Mucosa of stomach (tissue), 1 donor: ENCODE results near the gene BMP7.

Experiments used
- H3K27me3 ChIP-seq: one replicate; pipeline ENCODE4 v1.7.0; 2013; ENCODE audit warnings: mild to moderate bottlenecking, low read length; ENCODE audit not compliant: control insufficient read depth, insufficient read depth
- H3K36me3 ChIP-seq: one replicate; pipeline ENCODE4 v1.7.0; 2013; ENCODE audit warnings: low read length; ENCODE audit not compliant: control insufficient read depth, insufficient read depth
- H3K4me1 ChIP-seq: one replicate; pipeline ENCODE4 v1.7.0; 2013; ENCODE audit warnings: mild to moderate bottlenecking, low read length; ENCODE audit not compliant: control insufficient read depth, insufficient read depth
- H3K4me3 ChIP-seq: one replicate; pipeline ENCODE4 v1.7.0; 2013; ENCODE audit warnings: low read length
- H3K9ac ChIP-seq: one replicate; pipeline ENCODE4 v1.7.0; 2013; ENCODE audit warnings: mild to moderate bottlenecking, low read length, moderate library complexity
- H3K9me3 ChIP-seq: one replicate; pipeline ENCODE4 v1.7.0; 2013; ENCODE audit warnings: mild to moderate bottlenecking, low read length, moderate library complexity; ENCODE audit not compliant: control insufficient read depth
- donor health status: Pancreatic carcinoma.

The BMP7 gene

DNA sequence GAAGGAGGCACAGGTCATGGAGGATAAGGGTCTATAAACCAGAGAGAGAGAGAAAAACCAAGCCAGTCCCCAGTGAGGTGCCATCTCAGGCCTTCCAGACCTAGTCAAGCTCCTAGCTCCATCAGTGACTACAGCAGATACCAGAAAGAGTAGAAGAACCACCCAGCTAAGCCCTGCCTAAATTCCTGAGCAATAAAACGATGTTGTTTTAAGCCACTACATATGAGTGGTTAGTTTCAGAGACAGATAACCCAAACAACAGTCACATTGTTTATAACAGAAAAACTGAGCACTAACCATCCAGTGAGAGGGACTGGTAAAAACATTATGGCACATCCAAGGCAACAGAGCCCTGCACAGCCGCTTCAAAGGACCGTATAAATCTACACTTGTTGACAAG, 59.2 kb downstream of the BMP7 start:
- peaks cover 21% of the 10 kb centered on the region for H3K4me1 ChIP-seq
- peaks cover 4% of the 10 kb centered on the region for H3K27me3 ChIP-seq
- no peaks in the 10 kb centered on the region for H3K36me3 ChIP-seq
- no peak overlapping the region for H3K4me3 ChIP-seq
- H3K9ac ChIP-seq = no peak overlapping the region
- no peaks in the 10 kb centered on the region for H3K9me3 ChIP-seq

DNA sequence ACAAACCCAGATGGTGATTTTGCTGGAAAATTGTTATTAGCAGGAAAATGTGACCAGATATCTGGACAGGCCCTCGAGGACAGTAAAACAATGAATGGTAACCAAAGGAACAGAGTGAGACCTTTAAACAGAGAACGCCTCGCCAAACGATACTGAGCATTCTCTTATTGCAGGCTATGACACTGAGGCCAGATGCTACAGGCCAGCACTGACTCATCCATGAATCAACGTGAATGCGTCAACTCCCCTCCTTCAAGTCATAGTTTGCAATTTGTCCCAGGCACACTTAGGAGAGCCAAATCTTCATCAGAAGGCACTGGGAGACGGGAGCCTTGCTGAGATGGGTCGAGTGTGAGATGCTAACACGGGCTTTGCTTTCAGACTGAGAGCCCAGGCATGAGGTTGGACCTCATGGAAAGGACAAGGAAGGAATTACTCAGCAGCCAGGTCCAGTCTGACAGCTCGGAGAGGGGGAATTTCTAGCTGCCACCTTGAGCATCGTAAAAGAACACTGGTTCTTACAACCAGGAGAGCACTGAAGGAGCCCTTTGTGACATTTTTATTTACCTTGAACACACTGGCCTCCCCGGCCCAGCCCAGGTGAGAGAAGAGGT, 60.7 kb downstream of the BMP7 start:
- no peaks in the 10 kb centered on the region for H3K36me3 ChIP-seq
- H3K9ac ChIP-seq = no peak overlapping the region
- H3K4me3 ChIP-seq = no peak overlapping the region
- H3K9me3 ChIP-seq = no peaks in the 10 kb centered on the region
- no peaks in the 10 kb centered on the region for H3K27me3 ChIP-seq
- peaks cover 10% of the 10 kb centered on the region for H3K4me1 ChIP-seq

DNA sequence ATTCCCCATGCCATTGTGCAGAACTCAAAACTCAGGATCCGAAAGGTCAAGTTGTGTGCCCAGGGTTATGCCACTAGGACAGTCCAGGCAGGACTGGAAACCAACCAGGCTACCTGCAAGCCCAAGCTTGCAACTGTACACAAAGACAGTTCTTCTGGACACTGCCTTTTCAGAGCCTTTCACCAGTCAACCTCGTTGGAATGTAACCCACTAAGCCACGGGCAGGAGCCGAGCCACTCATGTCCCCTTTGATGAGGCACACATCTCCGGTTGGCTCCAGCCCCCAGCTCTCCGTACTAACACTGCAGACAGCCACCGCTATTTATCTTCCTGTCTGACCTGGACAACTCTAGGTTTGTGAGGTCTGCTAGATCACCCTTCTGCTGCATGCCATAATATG, 62.5 kb downstream of the BMP7 start:
- Histone ChIP-seq H3K36me3 (no peaks in the 10 kb centered on the region), H3K9me3 (no peaks in the 10 kb centered on the region), H3K4me3 (no peak overlapping the region), H3K9ac (no peak overlapping the region), H3K4me1 (no peaks in the 10 kb centered on the region), H3K27me3 (no peaks in the 10 kb centered on the region)

- Histone ChIP-seq H3K9ac (no peak overlapping the region), H3K9me3 (no peaks in the 10 kb centered on the region), H3K36me3 (no peaks in the 10 kb centered on the region), H3K27me3 (no peaks in the 10 kb centered on the region), H3K4me1 (no peaks in the 10 kb centered on the region), H3K4me3 (no peak overlapping the region)
These were observed 63.2 kb downstream of the BMP7 start for GRCh38 chr20:57203204-57203603.

DNA sequence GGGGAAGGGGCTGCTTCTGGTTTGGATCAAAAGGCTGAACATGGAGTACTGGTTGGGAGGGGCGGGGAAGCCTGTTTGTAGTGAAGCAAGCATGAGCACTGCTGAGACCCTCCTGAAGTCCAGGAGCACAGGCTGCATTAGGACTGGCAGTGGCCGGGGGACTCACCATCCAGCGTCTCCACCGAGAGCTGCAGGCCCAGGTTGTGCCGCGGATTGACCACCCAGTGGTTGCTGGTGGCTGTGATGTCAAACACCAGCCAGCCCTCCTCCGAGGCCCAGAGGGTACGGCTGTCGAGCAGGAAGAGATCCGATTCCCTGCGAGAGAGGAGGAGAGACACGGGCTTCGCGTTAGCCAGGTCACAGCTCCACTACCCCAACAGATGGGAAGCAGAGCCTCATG, 64.1 kb downstream of the BMP7 start:
- Histone ChIP-seq H3K36me3 (no peaks in the 10 kb centered on the region), H3K27me3 (no peaks in the 10 kb centered on the region), H3K9ac (no peak overlapping the region), H3K4me3 (no peak overlapping the region), H3K9me3 (no peaks in the 10 kb centered on the region), H3K4me1 (no peaks in the 10 kb centered on the region)

DNA sequence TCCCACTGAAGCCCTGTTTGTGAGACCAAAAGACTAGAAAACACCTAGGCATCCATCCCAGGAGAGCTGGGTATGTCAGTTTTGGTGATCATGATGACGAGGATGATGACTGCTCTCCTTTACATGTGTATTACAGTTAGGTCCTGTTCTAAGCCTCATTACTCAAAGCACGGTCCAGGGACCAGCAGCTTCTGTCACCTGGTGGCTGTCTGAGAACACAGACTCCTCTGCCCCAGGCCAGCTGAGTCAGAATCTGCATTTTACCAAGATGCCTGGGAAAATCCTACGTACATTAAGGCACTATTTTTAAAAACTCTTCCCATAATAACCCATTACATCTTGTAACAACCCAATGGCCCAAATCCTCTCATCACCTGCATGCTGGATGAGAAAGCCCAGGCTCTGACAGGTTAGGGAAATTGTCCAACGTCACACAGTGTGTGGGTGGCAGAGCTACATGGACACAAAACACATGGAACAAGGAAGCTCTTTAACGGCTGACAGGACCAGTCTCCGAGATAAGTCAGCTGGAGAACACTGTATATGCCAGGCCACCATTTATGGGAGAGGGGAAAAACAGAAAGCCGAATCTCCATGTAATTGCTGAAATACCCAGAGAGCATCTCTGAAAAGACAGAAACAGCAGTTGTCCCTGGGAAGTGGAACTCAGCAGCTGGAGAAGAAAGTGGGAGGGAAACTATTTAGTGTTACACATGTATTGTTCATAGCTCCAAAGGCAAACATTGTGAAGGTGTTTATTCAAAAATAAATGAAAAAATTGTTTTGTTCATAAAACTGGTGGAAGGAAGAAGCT, 65.4 kb downstream of the BMP7 start:
- Histone ChIP-seq H3K4me3 (no peak overlapping the region), H3K9ac (no peak overlapping the region), H3K9me3 (no peaks in the 10 kb centered on the region), H3K27me3 (no peaks in the 10 kb centered on the region), H3K4me1 (no peaks in the 10 kb centered on the region), H3K36me3 (no peaks in the 10 kb centered on the region)

GRCh38 chr20:57199656-57200405, 66.6 kb downstream of the BMP7 start:
- Histone ChIP-seq H3K9me3 (no peaks in the 10 kb centered on the region), H3K36me3 (no peaks in the 10 kb centered on the region), H3K27me3 (no peaks in the 10 kb centered on the region), H3K4me3 (no peak overlapping the region), H3K4me1 (no peaks in the 10 kb centered on the region), H3K9ac (no peak overlapping the region)

DNA sequence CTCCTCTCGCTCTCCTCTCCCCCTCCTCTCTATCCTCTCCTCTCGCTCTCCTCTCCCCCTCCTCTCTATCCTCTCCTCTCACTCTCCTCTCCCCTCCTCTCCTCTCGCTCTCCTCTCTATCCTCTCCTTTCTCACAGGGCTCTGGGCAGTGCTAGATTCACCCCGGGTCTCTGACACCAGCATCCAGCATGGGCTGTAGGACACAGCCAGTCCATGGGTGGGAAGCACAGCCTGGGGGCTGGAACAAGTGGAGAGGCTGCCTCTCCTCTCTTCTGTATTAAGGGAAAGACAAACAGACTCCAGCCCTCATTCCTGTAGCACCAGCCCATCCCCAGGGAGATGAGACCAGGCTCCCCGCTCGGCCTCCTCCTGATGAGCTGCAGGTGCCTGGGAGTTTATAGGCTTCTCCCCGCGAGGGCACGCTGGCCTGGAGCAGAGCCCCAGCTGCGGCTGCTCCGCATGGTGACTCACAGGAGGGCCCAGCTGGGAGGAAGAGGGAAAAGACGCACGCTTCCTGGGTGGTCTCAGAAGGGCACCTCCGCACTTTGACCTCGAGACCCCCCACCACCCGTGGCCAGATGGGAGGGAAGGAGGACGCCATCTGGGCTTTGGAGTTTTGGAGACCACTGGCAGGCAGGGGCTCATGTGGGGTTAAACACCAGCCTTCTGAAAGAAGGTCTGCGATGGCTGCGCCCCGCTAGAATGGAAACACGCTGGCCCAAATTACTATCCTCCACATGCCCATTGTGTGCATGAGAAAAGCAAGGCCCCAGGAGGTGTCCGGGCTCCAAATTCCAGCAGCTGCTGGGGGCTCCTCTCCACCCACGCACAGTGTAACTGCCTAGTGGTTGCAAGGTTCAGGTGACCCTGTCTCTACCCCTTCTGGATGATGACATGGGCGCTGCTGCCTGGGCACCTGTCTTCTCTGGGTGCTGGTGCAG, 68.0 kb downstream of the BMP7 start:
- H3K27me3 ChIP-seq = no peaks in the 10 kb centered on the region
- no peaks in the 10 kb centered on the region for H3K9me3 ChIP-seq
- H3K9ac ChIP-seq = no peak overlapping the region
- H3K36me3 ChIP-seq = no peaks in the 10 kb centered on the region
- no peak overlapping the region for H3K4me3 ChIP-seq
- no peaks in the 10 kb centered on the region for H3K4me1 ChIP-seq

DNA sequence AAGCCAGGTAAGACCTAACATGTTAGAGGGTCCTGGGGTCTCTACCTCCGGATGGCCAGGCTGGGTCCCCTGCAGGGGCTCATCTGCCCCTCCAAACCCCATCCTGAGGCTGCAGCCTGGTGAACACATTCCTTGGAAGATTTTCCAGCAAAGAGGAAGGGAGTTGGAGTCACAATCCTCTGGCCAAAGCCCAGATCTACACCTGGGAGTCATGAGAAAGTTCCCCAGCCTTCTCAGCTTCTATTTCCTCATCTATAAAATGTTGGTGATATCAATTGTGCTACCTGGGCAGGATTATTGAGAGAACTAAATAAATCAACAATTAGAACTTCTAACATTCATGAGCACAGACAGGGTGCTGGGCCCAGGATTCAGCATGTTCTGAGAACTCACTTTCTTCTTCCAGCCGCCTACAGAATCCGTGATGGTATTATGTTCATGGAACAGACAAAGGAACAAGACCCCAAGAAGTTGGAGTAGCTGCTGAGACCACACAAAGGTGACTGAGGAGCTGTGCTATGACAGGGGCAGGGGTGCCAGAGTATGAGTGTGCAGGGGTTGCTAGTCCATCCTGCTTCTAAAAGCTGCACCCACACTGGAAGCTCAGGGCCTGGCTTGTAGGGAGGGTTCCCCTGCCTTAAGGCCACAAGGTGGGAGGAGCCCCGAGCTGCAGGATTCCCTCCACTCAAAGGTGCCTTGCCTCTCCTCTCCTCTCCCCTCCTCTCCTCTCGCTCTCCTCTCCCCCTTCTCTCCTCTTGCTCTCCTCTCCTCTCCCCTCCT, 68.9 kb downstream of the BMP7 start:
- H3K36me3 ChIP-seq = no peaks in the 10 kb centered on the region

DNA sequence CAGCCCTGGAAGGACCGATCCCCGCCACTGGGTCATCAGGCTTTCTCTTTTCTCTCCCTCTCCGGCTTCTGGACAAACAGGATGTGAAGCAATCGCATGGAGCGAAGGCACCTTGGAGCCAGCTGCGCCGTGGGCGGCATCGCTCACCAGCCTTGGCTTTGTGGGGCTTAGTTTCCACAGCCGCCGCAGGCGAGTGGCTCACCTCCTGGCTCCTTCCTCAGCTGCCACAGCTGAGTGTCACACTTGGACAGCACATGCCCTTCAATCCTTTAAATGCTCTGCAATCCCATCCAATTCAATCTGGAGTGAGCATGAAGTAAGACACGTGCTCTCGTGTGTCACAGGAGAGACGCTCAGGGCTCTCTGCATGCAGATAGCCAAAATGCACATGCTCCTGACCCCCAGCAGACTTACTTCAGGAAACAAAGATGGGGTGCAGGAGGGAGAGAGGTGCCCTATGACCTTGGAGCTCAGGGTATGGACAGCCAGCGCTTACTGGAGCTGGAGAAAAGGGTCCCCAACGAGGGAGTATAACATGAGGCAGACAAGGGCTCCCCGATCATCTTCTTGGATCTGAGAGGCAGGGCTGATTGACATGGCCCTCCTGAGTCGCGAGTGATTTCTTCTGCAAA, 70.9 kb downstream of the BMP7 start:
- Histone ChIP-seq H3K9me3 (no peaks in the 10 kb centered on the region), H3K4me3 (no peak overlapping the region), H3K9ac (no peak overlapping the region), H3K27me3 (no peaks in the 10 kb centered on the region), H3K36me3 (no peaks in the 10 kb centered on the region), H3K4me1 (no peaks in the 10 kb centered on the region)

More for the DNA sequence above, 68.9 kb downstream of the BMP7 start:
- H3K27me3 ChIP-seq = no peaks in the 10 kb centered on the region
- H3K9ac ChIP-seq = no peak overlapping the region
- H3K9me3 ChIP-seq = no peaks in the 10 kb centered on the region
- H3K4me1 ChIP-seq = no peaks in the 10 kb centered on the region
- no peak overlapping the region for H3K4me3 ChIP-seq

DNA sequence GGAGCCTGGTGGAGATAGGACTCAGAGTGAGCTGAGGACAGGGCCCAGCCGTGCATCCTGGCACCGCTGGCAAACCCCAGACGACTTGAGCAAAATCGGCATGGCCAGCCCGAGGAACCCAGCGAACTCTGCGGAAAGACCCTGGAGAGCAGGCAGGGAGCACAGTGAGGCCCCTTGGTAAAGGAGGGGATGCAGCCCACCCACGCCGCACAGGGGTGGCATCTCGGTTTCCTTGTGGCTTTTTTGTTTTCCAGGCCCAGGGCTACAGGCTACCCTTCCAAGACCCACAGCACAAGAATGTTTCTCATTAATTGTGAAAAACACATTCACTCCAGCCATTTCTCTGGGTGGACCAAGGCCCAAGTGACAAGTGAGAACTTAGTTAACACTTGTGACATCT, 71.4 kb downstream of the BMP7 start:
- Histone ChIP-seq H3K4me1 (no peaks in the 10 kb centered on the region), H3K4me3 (no peak overlapping the region), H3K9ac (no peak overlapping the region), H3K9me3 (no peaks in the 10 kb centered on the region), H3K27me3 (no peaks in the 10 kb centered on the region), H3K36me3 (no peaks in the 10 kb centered on the region)
